SHP77 treated with DMSO at 0.1 percent for 48 hours (cell line): ENCODE measurements around the gene CACNA1C.

Experiments used
- DNase-seq: peaks from one replicate; lab custom pipeline; 2025; lab: John Stamatoyannopoulos, UW

Gene CACNA1C

DNA sequence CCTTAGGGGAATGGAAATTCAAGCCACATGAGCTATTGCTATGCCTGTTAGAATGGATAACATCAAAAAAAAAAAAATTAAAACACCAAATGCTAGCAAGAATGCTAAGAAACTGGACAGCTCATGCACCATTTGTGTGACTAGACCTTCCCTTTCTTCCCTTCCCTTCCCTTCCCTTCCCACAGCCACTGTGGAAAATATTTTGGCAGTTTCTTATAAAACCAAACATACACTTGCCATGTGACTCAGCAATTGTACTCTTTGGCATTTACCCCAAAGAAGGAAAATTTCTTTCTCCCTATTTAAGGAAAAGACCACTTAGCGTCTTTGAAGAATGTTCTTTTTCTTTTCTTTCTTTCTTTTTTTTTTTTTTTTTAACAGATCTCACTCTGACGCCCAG is 692.9 kb downstream of the CACNA1C start:
- DNase-seq, result no peak
